Amniotic epithelial cell (primary cell): ENCODE data around the gene RAPGEF3.

Source experiments
- DNase-seq: peaks from one replicate; pipeline ENCODE4 v3.0.0-alpha.2; 2010; ENCODE audit warnings: low read depth

RAPGEF3 gene, protein sequence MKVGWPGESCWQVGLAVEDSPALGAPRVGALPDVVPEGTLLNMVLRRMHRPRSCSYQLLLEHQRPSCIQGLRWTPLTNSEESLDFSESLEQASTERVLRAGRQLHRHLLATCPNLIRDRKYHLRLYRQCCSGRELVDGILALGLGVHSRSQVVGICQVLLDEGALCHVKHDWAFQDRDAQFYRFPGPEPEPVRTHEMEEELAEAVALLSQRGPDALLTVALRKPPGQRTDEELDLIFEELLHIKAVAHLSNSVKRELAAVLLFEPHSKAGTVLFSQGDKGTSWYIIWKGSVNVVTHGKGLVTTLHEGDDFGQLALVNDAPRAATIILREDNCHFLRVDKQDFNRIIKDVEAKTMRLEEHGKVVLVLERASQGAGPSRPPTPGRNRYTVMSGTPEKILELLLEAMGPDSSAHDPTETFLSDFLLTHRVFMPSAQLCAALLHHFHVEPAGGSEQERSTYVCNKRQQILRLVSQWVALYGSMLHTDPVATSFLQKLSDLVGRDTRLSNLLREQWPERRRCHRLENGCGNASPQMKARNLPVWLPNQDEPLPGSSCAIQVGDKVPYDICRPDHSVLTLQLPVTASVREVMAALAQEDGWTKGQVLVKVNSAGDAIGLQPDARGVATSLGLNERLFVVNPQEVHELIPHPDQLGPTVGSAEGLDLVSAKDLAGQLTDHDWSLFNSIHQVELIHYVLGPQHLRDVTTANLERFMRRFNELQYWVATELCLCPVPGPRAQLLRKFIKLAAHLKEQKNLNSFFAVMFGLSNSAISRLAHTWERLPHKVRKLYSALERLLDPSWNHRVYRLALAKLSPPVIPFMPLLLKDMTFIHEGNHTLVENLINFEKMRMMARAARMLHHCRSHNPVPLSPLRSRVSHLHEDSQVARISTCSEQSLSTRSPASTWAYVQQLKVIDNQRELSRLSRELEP

DNA sequence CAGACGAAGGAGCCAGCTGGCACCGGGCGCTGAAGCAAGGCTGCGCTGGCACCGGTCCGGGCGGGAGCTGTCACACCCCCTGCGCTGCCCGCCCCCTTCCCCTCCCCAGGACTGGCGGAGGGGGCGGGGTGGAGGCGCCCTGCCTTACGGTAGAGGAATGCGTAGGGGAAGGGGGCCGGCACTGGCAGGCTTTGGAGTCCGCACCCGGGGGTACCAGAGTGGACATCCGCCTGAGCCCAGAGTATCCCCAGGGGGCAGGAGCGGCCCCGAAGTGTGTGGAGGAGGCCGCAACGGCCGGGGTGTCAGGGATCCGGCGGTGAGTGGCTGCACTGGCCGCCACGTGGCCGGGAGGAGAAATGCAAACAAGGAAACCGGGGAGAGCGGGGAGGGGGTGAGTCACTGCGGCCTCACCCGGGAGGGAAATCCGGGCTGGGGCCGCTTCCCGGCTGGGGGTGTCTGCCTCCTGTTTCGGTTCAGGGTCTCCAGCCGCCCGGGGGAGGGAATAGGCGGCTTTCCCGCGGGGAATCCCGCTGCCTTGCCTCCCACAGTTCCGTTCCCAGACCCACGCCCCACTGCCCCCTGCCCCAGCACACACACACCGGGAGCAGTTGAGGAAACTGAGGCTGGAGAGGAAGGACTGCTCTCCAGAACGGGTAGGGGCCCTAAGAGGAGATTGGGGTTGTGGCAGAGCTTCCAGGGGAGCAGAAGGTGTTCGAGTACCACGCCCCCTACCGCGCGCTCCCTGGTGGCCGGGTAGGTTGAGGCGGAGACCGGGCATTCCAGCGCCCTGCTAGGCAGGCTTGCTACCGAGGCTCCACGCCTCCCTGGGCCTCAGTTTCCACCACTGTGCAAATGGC lies at the start of gene RAPGEF3:
RAPGEF3 (minus strand) TSS at position 47 of the 857 bp plus-strand sequence. CDS start 324 bp downstream, outside the sequence.
- DNase-seq, result peak; percentile 71

DNA sequence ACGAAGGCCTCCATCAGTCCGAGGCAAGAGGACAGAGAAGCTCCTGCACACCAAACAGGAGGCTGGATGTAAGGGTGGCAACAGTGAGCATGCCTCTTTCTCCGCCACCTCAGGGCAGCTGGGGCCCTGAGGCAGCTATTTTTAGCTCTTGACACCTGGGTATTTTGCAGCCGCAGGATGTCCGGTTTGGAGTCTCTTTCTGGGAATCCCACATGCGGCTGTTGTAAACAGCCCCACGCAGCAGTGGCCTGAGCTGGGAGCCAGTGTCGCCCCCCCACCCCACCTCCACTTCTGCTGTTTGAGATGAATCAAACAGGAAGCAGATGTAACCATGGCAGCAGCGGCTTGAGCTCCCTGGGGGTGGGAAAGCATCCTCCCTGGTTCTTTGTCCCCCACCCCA lies 49.4 kb upstream of the RAPGEF3 start:
- peak; percentile 54 for DNase-seq

DNA sequence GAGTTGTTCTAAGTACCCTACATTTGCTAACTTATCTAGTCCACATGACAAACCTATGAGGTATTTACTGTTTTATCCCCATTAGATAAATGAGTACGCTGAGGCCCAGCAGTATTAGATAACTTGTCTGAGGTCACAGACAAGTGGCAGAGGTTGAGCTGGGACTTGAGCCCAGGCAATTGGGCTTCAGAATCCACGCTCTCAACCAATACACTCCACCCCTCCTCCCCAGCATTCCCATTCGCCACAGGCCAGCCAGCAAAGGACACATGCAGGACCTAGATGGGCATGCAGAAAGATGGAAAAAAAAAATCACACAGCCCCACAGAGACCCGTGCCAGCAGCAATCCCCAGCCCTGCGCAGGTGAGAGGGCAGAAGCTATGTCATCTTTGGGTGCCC lies 48.7 kb upstream of the RAPGEF3 start:
- DNase-seq, result no peak

DNA sequence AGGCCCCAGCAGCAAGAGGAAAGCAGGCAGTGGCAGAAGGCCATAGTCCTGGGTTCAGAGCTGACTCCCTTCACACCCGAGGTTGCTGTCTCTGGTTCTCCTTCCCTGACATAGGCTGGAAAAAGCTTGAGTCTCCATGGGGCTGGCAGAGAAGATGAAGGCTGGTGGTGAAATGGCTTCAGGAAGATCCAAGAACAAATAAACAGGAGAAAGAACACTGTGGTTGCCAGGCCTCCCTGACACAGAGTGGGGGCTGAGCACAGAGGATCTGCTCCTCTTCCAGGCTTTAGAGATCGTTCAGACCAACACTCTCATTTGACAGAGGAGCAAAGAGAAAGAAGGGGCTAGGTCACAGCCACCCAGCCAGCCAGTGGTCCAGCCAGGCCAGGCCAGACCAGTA lies 46.7 kb upstream of the RAPGEF3 start:
- DNase-seq, result peak; percentile 59

DNA sequence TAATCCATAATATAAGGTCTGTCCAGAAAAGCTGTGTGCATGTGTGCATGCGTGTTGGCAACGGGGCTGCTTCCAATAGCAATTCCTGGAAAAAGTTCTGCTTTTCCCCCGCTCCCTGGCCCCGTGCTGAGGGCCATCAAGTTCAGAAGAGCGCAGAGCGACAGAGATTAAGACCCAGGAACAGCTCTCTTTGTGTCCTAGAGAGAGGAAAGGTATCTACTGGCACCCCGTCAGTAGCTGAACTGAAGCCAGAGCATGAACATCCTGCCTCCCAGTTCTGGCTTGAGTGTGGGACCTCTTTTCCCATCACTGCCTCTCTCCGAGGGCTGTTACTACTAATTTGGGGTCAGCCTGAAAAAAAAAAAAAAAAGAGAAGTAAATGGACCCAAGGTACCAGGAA lies 45.5 kb upstream of the RAPGEF3 start:
- DNase-seq, result no peak

DNA sequence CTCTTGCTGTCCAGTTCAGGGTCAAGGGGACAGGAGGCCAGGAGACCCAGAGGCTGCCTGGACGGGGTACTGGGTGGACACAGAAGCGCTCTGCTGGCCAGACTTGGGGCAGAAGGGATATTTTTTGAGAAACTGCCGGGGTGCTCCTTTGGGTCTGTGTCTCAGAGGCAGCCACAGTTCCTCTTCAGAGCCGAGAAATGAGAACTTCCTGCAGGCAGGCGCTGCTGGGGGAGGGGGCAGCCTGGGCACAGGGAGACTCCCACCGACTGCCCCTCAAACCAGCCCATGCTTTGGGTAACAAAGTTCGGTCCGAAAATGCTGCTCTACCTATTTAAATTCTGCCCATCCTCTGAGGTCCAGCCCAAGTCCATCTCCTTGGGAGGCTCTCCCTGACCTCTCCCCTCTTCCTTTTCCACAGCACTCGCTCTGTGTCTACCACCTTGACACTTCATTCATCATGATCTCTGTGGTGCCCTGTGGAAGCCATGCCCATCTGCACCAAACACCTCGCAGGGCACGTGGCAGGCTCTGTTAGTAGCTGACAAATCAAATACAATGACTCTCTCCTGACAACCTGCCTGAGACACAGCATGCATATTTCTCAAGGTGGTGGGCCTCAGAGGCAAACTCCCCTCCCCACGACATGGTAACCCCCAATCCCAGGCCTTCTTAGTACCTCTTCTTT lies 44.7 kb upstream of the RAPGEF3 start:
- no peak for DNase-seq

DNA sequence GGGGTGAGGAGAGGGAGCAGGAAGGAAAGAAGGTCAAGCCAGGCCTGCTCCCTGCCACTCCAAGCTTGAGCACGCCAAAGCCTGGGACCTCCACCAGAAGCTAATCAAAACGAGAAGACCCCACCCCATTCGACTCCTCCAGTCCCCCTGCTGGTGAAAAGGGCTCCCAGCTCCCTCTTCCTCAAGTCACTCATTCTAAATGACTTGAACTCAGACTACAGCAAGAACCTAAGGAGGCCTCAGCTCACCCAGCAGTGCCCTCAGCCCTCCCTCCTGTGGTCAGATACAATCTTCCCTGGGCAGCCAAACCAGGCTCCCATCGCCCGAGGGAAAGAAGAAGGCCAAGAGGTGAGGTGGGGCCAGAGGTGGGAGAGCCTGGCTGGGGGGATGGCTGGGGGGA lies 43.6 kb upstream of the RAPGEF3 start:
- DNase-seq, result peak; percentile 54

DNA sequence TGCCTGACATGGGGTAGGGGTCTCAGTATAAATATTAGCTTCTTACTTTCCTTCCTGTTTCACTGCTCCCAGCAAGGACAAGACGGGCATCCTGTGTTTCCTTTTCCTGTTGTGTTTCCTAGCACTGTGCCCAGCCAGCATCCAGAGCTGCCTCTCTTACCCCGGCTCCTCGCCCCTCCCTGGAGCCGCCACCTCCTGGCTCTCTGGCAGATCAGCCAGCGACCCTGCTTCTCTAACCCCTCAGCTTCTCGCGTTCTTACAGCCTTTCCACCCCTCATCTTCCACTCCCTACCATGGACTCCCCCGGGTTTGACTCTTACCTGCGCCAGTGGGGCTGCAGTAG lies 43.2 kb upstream of the RAPGEF3 start:
- DNase-seq, result no peak

DNA sequence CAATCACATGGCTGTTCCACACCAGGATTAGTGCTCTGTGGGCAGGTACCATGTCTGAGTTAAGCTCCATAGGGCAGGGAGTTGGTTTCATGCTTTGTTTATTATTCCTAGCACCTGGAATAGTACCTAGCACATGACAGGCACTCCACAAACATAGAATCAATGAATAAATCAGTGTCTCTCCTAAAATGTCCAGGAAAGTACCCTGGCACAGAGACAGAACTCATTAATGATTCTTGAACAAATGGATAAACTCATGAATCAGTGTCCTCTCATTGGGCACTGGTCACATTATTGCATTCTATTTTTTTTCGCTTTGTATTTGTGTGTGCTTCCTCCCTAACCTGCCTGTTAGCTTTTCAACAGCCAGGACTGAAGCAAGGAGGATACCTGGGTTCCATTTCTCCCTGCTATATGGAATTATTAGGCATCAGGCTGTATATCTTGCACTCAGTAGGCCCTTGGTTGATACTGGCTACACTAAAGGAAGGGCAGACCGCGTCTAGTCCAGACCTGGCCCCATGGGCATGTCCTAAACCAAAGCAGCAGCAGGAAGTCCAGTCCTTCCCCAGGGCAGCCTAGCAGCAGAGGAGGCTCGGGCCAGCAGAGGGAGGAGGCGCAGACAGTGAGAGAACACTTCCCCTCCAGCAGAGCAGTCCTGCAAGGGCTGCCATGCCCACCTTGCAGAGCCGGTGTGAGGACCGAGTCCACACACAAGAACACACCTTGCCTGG lies 42.7 kb upstream of the RAPGEF3 start:
- no peak for DNase-seq

DNA sequence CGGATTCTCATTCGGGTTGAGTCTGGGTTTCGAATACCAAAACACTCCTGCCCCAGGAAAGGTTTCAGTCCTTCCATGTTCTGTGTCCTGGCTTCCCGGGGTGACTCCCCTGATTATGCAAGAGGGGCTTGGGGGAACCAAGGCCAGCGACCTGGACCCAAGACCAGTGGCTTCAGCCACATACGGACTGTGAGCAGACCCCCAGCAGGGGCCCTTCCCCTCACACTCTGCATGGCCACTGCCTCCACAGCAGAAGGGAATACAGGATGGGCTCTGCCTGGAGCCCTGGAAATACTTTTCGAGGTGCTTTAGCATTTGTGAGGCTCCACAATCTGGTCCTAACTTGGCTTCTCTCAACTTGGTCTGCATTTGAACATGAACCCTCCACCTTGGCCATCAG lies 41.9 kb upstream of the RAPGEF3 start:
- DNase-seq, result no peak

DNA sequence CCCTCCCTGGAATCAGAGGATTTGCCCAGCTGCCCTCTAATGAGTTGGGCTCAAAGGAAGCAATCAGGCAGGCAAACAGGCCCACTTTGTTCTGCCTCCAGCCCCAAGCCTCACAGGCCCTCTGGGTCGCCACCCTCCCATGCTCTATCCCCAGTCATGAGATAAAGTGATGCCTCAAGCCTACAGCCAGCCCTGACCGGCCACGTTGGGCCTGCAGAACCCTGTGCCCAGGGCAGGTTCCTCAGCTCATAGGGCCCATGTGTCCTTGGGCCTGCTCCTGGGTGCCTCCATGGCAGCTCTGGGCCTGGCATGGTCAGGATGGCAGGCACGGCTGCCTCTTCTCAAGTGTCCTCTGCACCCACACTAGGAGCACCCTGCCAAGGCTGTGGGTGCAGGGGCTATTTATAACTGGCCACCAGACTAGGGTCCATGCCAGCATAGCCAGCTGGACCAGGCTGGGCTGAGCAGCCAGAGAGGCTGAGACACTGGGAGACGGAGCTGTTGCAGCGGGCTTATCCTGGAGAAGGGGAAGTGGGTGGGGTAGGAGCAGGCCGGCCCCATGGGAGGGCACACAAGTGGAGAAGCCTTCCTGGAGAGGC lies 40.8 kb upstream of the RAPGEF3 start:
- no peak for DNase-seq

DNA sequence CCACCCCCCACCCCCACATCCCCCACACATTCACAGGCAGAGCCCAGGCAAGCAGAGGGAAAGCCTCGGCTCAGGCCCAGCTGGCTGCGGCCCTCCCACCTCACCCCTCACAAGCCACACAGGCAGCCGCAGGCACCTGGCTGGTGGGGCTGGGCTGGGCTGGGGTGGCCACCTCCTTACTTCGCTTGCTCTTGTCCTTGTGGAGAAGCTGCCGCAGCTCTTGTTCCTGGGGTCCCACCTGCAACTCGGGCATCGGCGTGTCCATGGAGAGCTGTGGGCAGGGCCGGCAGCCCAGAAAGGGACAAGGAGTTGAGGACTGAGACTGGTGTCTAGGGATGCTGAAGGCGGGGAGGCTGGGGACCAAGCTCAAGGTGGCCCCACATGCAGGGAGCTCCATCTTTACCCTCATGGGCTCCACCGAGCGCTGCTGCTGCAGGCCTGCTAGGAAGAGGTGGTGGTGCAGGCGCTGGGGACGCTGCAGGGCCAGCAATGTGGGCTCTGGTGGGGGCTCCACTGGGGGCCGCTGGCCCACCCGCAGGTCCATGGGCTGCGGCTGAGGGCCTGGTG lies 39.8 kb upstream of the RAPGEF3 start:
- DNase-seq, result no peak

DNA sequence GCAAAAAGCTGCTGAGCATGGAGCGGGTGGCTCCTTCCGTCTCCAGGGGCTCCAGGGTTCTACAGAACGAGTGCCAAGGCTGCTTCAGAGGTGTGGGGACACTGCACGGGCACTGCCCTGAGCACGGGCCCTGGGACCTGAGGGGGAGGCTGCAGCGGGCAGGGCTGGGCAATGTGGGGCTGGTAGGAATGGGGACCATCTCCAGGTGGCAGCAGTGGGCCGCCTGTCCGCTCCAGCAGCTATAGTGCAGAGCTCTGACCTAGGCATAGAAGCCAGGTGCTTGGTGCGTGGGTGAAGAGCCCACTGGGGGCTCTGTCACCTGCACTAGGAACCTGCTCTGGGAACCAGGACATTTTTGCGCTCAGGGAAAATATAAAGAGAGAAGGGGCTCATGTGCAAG lies 38.8 kb upstream of the RAPGEF3 start:
- no peak for DNase-seq

DNA sequence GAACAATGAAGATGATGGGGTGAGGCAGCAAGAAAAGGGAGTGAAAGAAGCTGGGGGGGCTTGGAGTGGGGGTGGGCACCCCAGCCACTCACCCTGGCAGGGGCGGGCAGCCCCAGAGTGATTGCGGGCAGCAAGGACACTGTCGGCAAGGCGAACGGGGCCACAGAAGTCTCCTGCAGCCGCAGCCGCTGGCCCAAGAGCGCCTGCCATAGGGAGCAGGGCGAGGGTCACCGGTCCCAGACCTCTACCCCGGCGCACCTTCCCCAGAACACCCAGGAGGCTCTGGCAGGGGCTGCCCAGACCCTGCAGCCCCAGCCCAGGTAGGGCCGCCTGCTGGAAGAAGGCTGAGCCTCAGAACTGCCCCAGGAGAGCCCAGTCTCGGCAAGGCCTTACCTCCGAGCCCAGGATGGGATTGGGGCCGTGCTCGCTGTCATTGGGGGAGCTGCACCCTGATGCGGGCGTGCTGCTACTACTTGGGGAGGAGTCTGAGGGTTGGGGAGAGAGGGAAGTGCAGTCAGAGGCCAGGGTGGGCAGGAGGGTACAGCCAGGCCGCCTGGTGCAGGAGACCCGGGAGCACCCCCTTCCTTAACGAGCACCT lies 37.2 kb upstream of the RAPGEF3 start:
- DNase-seq, result no peak

DNA sequence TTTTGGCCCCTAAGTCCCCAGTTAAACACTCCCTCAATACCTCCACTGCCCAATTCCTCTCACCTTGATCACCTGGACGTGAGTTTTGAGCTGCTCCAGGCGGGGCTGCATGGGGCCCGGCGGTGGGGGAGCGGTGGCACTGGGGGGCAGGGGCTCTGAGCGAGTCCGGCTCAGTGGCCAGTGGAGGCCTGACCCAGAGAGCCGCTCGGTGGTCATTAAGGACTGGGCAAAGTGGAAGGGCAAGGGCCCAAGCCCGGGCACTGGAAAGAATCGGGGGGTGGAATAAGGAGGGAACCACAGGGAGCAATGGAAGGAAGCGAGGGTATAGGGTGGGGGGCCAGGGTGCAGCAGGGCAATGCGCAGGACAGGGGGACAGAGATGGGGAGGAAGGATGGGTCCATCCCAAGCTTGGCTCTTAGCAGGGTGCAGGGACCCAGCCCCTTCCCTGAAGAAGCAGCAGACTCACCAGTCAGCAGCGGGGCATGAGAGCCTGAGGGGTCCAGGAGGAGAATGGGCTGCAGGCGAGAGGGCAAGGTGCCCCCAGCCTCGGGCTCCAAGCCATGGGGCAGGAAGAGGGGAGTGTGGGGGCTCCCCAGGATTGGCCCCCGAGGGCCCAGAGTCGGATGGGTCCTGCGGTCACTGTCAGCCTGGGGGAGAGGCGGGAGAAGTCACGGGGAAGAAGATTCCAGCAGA lies 36.6 kb upstream of the RAPGEF3 start:
- no peak for DNase-seq

DNA sequence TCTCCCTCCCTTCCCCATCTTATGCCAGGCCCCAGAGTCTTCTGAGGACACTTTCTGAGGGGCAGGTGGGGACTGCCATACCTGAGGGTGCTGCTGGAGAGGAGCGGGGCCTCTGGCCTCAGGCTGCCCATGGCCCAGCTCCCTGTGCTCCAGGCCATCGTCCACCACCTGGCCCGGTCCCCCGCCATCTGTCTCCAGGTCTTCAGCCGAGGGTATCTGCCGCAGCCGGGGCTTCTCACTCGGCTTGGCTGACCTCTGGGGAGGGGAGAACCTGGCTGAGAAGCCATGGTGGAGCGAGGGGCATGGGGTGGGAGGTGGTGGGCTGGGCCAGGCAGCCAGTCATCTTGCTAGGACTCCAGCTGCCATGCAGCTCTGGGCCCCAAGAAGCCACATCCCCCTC lies 36.0 kb upstream of the RAPGEF3 start:
- no peak for DNase-seq

DNA sequence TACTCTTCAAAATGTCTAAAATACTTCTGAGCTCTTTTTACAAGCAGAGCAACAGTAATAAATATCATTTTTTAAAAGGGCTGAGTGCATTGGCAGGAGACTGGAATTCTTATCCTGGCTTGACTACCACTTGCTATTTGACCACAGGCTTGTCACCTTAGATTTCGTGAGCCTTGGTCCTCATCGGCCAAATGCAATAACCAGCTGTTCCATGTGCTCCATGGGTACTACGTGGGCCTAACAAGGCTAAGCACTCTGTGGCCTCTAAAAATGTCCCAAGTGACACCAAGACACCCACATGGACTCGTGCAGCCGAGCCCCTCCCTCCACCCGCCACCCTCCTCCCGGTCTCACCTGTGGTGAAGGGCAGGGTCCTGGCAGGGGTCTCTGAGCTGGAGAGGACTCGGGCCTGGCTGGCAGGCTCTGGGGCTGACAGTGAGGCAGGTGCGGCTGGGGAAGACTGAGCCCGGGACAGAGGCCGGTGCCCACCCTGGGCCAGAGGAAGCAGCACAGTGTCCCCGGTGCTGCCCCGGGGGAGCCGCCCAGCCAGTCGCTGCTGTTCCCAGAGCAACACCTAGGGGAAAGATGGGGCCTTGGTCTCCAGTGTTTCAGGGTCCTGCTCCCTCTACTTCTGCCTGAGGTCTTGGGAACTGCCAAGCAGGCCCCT lies 34.5 kb upstream of the RAPGEF3 start:
- DNase-seq, result no peak

DNA sequence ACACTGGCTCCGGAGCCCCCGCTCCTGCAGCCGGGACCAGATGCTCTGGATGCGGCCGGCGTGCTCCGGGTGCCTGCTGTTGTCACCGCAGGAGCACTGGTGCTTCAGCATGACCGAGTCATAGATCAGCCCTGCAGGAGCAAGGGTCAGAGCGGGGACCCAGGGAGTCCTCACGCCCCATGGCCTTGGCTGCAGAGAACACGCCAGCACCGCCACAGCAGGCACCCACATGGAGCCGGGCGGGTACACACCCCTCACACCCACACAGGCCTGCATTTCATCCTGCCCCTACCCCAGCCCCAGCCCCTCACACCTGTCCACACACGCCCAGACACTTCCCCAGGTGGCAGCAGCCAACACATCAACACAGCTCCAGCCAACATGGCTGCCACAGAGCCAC lies 33.2 kb upstream of the RAPGEF3 start:
- DNase-seq, result no peak

DNA sequence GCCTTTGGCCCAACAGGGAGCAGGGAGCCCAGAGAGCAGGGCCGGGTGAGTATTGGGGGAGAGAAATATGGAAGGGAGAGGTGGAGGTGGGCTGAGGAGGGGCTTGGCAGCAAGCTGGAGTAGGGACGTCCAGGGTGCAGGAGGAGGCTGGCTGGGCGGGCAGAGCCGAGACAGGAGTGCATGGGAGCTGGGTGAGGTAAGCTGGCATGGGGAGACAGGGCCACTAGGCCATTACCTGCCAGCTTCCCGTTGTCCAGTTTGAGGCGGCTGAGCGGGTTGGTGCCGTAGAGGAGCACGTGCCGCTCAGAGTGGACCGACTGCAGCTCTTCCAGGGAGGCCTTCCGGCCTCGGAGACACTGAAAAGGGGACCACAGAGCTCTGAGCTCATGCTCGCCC lies 32.7 kb upstream of the RAPGEF3 start:
- no peak for DNase-seq
